Embryonic facial prominence (tissue), 1 donor: ENCODE data around the gene USE1.
"Not testable (repeated sequence)": the region's sequence is repeated elsewhere in the genome, so short reads cannot be mapped to it uniquely, and the experiment has no call there.

Experiments
- DNase-seq: peaks from one replicate; pipeline ENCODE4 v3.0.0-alpha.2; 2016; ENCODE audit errors: extremely low spot score

USE1 gene, protein sequence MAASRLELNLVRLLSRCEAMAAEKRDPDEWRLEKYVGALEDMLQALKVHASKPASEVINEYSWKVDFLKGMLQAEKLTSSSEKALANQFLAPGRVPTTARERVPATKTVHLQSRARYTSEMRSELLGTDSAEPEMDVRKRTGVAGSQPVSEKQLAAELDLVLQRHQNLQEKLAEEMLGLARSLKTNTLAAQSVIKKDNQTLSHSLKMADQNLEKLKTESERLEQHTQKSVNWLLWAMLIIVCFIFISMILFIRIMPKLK

DNA sequence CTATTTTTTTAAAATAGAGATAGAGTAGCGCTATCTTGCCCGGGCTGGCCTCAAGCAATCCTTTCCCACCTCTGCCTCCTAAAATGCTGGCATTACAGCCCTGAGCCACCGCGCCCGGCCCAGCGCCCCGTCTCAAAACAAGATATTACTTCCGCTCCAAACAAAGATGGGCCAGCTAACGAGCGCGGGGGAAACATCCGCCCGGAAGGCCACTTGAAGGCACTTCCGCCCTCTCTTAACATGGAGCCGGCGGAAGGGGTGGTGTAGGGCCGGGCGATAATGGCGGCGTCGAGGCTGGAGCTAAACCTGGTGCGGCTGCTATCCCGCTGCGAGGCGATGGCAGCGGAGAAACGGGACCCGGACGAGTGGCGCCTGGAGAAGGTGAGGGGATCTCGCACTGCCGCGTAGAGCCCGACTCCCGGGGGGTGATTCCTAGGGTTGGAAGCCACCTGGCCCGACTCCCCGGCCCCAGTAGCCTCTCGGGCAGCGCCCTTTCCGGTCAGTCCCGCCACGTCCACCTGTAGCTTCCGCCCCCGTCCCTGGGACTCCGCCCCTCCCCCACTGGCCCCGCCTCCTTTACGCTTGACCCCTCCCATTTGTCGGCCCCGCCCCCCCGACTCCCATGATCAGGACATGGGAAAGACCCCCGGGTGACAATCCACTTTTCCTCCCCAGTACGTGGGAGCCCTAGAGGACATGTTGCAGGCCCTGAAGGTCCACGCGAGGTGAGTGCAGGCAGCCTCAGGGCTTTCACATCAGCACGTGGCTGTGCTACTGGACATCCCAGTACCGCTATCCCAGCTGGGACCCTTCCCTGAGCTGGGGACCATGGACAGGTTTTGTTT lies at the start of gene USE1:
Gene USE1, plus strand, starts transcription at position 231 of the 845 bp plus-strand sequence. Its CDS starts 49 bp downstream, at position 280.
- DNase-seq, result peak; percentile 89

DNA sequence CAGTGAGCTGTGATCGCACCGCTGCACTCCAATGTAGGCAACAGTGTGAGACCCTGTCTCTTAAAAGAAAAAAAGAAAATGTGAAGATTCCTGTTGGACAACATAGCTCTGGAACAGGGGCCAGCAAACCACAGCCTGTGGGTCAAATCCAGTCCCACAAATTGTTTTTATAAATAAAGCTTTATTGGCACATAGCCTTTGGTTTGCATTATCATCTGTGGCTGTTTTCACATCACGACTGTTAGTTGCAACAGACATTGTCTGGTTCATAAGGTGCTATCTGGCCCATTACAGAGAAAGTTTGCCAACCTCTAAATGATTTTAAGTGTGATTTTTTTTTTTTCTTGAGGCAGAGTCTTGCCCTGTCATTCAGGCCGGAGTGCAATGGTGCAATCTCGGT lies 49.4 kb upstream of the USE1 start:
- DNase-seq, result no peak

GRCh38 chr19:17170538-17171297 lies 44.4 kb upstream of the USE1 start:
- no peak for DNase-seq

- DNase-seq, result no peak
Measured at GRCh38 chr19:17171874-17172273, 43.3 kb upstream of the USE1 start.

DNA sequence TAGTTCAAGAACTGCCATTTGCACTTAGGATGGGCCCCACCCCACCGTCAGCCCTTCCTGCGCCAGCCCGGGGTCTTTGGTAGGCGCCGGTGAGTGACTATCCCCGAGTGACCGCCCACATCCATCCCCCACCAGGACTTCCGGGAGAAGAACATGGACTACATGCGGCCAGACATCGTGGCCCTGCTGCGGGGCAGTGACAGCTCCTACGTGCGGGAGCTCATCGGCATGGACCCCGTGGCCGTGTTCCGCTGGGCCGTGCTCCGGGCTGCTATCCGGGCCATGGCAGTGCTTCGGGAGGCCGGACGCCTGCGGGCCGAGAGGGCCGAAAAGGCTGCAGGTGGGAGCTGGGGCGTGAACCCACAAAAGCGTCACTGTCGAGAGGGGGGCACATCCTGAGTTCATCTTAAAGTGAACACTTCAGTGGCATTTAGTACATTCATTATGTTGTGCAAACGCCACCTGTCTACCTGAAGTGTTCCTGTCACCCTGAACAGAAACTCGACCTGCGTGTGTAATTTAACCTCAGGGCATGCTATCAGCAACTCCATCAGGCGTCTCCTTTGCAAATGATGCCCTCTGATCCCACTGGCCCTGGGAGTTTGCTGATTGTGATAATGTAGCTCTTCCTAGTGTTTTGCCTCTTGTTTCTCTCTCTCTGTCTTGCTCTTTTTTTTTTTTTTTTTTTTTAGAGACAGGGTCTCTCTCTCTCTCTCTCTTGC lies 42.4 kb upstream of the USE1 start:
- DNase-seq, result no peak

- DNase-seq, result no peak
Measured at GRCh38 chr19:17178291-17178690, 36.9 kb upstream of the USE1 start.

DNA sequence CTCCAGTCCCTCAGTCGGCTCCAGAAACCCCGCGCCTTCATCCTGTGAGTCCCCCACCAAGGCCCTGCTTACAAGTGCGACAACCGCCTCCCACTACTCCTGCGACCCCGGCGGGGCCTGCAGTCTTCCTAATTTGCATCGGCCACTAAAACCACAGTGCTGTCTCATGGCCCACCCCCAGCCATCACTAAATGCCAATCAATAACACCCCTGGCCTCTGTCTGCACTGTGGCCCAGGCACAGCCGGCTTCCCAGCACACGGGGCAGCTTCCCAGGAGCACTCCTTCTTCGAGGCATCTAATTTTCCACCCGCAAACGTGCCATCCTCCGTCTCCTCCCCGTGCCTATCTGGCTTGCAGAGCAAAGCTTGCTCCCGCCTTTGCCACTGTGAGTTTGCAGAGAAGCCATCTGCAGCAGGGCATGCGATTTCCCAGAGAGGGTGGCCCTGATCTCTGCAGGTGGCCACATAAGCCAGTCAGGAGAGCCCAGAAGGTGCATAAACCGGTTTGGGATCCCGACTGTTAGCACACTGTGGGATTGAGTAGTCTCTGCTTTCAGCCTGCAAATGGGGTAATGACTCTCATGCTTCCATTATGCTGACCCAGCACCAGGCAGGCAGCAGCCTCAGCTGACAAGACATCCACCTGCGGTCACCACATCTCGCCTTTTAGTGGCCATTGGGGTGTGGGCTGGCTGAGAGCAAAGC lies 34.0 kb upstream of the USE1 start:
- DNase-seq, result no peak

- no peak for DNase-seq
Measured at GRCh38 chr19:17183271-17183761, 31.8 kb upstream of the USE1 start.

- no peak for DNase-seq
Measured at GRCh38 chr19:17183858-17184321, 31.3 kb upstream of the USE1 start.

DNA sequence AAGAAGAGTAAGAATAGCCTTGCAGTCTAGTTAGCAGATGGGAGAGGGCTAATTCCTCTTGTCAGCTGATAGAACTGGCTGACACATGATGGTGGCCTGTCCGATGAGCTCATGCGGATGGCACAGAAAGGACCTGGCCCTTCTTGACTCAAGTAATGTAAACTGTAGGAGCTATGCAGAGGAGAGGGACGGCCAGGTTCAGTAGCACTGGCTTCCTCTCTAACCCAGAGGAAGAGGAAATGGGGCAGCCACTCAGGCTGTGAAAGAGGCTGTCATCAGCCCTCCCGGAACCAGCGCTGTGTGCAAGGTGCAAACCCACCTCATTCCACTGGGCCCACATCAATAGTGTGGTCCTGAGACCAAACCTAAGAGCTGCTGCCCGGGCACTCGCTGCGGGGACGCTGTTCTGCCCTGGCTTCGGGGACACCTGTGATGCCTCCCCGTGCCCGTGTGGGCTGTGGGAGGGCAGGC lies 30.8 kb upstream of the USE1 start:
- no peak for DNase-seq

DNA sequence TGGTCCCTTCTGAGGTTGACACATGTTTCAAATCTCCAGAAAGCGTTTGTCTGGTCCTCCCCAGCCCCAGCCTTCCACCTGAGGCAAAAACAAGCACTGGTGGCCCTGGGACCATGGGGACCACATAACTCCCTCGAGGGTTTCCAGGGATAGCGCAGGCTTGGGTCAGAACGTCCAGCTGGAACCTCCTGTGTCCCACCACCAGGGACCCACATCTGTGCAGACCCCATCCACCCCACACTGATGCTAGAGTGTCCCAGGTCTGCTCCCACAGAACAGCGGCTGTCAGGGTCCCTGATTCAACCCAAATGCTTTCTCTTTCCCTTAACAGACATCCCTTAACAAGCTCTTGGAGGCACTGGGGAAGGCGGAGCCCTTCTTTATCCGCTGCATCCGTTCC lies 29.6 kb upstream of the USE1 start:
- DNase-seq, result no peak

- DNase-seq, result not testable (repeated sequence)
Measured at GRCh38 chr19:17191736-17192135, 23.4 kb upstream of the USE1 start.

GRCh38 chr19:17192751-17193150 lies 22.4 kb upstream of the USE1 start:
- no peak for DNase-seq

DNA sequence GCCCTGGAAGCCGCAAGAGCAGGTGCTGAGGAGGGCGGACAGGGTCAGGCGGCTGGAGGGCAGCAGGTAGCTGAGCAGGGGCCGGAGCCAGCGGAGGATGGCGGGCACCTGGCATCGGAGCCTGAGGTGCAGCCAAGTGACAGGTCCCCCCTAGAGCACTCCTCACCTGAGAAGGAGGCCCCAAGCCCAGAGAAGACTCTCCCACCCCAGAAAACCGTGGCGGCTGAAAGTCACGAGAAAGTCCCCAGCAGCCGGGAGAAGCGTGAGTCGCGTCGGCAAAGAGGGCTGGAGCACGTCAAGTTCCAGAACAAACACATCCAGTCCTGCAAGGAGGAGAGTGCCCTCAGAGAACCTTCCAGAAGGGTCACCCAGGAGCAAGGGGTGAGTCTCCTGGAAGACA lies 20.5 kb upstream of the USE1 start:
- DNase-seq, result no peak

GRCh38 chr19:17195106-17195505 lies 20.1 kb upstream of the USE1 start:
- no peak for DNase-seq

DNA sequence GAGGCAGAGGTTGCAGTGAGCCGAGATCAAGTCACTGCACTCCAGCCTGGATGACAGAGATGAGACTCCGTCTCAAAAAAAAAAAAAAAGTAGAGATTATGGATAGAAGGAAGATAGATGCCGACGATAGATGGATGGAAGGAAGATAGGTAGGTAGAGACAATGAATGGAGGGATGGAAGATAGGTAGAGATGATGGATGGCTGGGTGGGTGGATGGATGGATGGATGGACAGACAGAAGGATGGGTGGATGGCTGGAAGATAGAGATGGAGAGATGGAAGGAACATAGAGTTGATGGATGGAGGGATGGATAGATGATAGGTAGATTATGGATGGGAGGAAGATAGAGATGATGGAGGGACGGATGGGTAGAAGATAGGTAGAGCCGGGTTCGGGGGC lies 18.5 kb upstream of the USE1 start:
- DNase-seq, result no peak

DNA sequence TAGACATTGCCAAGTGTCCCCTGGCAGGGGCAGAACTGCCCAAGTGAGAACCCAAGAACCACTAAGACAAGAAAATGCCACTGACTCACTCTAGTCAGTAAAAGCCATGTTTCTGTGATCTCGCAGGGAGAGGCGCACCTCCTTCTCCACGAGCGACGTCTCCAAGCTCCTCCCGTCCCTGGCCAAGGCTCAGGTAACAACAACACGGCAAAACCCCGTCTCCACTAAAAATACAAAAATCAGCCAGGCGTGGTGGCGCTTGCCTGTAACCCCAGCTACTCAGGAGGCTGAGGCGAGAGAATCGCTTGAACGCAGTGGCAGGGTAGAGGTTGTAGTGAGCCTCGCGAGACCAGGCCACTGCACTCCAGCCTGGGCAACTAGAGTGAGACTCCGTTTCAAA lies 17.5 kb upstream of the USE1 start:
- DNase-seq, result no peak

- DNase-seq, result no peak
Measured at GRCh38 chr19:17200408-17201079, 14.6 kb upstream of the USE1 start.

DNA sequence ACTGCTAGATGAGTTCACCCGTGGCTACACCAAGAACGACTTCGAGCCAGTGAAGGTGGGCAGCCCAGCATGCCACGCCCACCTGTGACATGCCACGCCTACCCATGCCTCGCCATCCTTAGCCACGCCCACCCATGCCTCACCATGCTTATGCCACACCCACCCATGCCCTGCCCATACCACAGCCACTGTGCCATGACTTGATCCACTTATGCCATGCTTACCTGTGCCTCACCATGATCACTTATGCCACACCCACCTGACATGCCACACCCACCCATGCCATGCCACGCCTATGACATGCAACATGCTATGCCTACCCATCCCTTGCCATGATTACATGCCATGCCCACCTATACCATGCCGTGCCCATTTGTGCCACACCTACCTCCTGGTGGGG lies 12.9 kb upstream of the USE1 start:
- no peak for DNase-seq

GRCh38 chr19:17202713-17203112 lies 12.4 kb upstream of the USE1 start:
- DNase-seq, result no peak
